SK-N-SH treated with all-trans-retinoic acid at 6 μM for 48 hours (cell line): Measurements from ENCODE around the gene PPP4R4.

Source experiments
- OSR1 ChIP-seq: fragments of 250-450 bp; sonication (Bioruptor Pico); IDR thresholded peaks from 2 replicates; pipeline ENCODE4 v1.8.0; 2022; ENCODE audit warnings: moderate library complexity, mild to moderate bottlenecking, inconsistent platforms
- SNAI2 ChIP-seq: fragments of 250-450 bp; sonication (Bioruptor Pico); IDR thresholded peaks from 2 replicates; pipeline ENCODE4 v1.5.0; 2020; ENCODE audit warnings: mild to moderate bottlenecking, moderate library complexity
- ZFP3 ChIP-seq: fragments of 250-450 bp; sonication (Bioruptor Pico); IDR thresholded peaks from 2 replicates; pipeline ENCODE4 v1.5.0; 2020; ENCODE audit warnings: mild to moderate bottlenecking, moderate library complexity

DNA sequence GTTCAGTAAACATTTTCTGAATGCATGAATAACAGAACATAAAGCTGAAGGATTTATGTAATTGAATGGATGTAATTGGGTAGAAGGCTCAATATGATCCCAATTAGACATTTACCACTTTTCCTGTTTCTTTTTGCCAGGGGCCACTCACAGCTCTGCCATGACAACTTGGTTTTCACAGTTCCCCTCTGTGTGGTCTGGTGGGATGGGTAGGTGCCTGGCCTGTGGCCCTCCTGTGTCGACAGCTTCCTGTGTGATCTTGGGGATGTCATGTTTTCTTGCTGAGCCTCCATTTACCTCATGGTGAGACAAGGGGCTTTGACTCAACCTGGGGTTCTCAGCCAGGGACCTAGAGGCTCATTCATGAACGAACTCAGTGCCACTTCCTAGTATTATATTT, 131.5 kb downstream of the PPP4R4 start:
- TF ChIP-seq OSR1 (no peak), SNAI2 (CRISPR knock-in tag) (no peak), ZFP3 (CRISPR knock-in tag) (no peak)
